GM12872 (cell line): ENCODE measurements around the gene ATF6.

Experiments used
- TF ChIP-seq, protein P1 (sequence below): IDR thresholded peaks from 3 replicates; pipeline ENCODE4 v1.5.1; 2011; ENCODE audit warnings: low read depth, mild to moderate bottlenecking, low read length, moderate library complexity; ENCODE audit not compliant: insufficient read depth

ATF6 gene

DNA sequence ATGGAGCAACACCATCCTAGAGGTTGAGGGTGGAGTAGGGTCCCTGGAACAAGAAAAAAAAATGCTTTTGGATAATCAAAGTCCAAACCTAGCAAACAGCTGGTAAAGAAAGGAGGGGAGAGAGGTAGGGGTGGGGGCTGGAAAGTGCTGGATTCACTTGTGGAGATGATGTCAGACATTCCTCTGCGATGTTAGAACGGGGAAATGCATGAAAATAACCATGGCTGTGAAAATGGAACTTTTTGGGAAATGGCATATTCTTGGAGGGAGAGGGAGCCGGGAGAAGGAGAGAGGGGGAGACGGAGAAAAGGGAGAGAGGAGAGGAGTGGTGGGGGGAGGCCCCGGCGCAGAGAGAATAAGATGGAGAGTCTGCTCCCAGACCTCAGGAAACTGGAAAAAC, 203.9 kb downstream of the ATF6 start:
- TF ChIP-seq, protein P1, sequence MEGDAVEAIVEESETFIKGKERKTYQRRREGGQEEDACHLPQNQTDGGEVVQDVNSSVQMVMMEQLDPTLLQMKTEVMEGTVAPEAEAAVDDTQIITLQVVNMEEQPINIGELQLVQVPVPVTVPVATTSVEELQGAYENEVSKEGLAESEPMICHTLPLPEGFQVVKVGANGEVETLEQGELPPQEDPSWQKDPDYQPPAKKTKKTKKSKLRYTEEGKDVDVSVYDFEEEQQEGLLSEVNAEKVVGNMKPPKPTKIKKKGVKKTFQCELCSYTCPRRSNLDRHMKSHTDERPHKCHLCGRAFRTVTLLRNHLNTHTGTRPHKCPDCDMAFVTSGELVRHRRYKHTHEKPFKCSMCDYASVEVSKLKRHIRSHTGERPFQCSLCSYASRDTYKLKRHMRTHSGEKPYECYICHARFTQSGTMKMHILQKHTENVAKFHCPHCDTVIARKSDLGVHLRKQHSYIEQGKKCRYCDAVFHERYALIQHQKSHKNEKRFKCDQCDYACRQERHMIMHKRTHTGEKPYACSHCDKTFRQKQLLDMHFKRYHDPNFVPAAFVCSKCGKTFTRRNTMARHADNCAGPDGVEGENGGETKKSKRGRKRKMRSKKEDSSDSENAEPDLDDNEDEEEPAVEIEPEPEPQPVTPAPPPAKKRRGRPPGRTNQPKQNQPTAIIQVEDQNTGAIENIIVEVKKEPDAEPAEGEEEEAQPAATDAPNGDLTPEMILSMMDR: no peak

DNA sequence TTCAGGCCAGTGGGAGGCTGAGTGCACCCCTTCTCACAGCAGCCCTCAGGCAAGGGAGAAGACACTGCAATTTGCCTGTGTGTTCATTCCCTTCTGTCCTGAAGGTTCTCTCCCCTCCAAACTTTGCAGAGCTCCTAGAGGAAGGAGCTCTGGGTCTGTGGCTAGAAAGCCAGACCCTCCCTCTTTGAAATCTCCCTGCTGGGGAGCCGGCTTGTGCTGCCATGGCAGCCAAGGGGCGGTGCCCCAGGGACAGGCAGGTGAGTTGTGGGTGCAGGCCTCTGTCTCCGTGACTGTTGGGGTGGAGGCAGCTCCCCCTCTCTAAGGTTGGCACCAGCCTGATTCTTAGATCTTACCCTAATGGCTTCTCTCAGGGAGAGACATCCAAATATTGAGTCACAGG, 204.5 kb downstream of the ATF6 start:
- TF ChIP-seq, protein P1: no peak

DNA sequence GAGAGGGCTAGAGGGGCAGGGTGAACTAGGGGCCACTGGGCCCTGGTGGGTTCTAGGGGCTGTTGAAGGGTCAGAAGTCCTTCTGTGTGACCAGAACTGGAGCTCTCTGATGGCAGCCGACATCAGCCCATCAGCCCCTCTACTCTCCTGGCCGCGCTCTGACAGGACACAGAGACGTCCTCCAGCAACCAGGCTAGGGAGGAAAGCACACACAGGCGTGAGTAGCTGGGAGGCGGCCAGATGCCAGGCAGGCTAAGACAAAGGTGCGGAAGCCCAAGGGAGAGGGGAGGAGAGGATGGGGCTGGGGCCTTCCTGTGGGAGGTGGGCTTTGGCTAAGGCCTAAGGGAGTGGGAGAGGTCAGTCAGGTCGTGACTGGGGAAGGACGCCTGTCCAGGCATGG, 206.7 kb downstream of the ATF6 start:
- TF ChIP-seq, protein P1: no peak

DNA sequence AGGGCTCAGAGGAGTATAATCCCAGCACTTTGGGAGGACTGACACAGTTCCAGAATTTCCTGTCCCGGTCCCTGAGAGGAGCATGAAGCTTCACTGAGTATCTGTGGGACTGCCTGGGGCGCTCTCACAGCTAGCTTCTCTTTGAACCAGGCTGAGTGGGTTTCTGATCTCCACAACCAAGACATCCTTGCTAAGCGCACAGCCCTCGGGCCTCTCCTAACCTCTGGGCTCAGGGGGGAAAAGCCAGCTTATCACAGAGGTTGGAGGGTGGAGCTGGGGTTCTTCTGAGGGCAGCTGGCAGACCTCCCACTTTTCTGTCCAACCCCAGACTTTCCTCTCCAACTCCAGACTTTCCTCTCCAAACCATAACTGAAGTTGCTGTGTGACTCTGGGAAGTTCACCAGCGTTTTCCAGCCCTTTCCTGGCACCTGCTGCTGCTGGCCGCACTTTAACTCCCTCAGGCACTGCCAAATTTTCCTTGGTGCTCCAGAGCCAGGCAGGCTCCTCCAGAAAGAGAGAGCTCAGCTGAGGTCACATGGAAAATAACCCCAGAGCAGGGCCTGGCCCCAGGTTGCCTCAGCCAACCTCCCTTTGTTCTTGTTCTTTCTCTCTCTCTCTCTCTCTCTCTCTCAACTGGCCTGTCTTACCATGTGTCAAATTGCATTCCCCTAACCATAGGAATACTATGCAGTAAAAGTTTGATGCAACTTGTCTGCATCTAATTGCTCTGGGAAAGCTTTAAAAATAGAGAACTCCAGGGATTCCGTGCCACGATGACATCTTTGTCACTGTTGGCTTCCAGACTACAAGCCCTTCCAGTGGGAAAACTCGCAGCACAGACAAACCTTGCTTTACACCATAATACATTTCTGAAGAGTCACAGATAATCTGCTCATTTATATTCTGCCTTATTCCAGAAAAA, 208.1 kb downstream of the ATF6 start:
- TF ChIP-seq, protein P1: no peak

DNA sequence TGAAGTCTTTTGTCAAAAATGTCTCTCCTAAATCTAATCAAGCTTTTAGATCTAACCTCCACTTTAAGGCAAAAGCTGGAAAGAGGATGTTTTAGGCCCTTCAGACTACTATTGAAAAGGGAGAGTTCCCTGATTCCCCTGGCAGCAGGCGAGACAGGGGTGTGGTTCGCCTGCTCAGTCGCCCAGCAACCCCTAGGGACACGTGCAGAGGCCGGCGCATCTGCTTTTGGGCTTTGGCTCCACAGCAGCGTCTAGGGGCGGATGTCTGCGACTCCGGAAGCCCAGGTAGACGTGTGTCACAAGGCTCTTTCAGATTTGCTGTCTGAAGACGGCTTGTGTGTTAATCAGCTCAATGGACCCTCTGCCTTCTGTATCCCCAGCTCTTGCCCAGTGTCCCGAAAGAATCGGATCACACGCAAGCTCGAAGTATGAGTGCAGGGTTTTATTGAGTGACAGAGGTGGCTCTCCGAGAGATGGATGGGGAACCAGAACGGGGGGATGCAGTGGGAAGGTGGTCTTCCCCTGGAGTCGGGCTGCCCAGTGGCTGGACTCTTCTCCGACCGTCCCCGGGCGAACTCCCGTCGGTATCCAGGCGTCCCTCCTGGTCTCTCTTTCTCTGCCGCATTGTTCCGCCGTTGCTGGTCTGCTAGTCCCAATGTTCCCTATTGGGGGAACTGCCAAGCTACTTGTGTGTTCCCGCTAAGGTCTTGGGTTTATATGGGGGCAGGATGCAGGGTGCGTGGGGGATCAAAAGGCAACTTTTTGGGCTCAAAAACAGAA, 212.1 kb downstream of the ATF6 start:
- TF ChIP-seq, protein P1: no peak

DNA sequence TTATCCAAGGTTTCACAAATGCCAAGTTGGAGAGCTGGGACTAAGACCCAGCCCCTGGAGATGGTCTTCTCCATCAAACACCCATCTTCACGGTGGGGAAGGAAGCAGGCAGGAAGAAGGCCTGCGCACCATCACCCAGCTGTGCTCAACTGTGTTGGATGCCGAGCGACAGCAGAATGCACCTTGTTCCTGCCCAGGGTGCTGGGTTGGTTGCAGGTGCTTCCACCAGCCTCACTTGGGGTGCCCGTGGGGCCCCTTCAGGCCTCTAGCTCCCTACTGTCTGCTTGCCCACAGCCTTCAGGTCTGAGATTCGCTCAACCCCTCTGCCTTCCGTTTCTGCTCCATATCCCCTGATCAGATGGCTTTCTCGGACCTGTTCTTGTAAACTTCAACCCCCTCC, 215.0 kb downstream of the ATF6 start:
- TF ChIP-seq, protein P1: no peak

DNA sequence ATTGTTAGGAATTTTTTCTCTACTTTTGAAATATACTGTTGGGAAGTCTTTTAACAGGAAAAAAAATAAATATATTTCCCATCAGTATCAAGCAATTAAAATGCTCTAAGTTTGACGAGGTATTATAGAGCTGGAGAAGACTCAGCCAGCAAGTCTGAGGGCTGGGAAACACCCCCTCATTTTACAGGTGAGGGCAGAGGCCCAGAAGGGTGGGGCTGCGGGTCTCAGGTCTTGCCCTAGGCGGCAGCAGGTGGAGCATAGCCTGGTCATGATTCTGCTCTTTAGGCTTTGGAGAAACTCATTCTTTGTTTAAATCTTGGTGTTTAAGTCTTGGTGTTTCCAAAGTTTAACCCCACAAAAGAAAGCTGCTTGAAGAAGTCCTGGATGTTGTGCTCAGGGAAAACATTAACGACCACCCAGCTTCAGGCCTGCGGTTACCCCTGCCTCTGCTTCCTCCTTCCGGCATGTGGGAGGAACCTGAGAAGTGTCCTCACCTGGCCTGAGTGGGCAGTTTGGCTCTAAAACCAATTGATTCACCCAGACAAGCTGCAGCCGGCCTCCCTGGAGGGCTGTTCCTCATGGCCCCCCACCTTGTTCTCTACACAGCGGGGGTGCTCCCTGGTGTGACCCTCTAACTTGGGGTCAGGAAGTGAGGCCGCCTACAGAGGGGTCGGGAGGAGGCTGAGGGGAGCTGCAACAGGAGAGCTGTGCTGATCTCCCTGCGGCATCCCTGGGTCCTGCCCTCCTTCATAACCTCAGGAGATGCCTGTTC, 215.8 kb downstream of the ATF6 start:
- TF ChIP-seq, protein P1: no peak
